Colonic mucosa (tissue), 4 donors: Measurements from ENCODE around the gene AGBL4. TPM values are rescaled to one million over a fixed set of nuclear protein-coding genes. Genes with fewer than 3 reads are reported as not detected.
A peak's percentile ranks its signal among the peaks of the same experiment; 100 is the strongest.

Experiments
- DNase-seq: peaks from one replicate; pipeline ENCODE4 v3.0.0-alpha.2; 2020
- H3K27ac ChIP-seq: fragments of 200-600 bp; one replicate; pipeline ENCODE4 v1.8.0; 2021
- H3K27me3 ChIP-seq: fragments of 200-600 bp; one replicate; pipeline ENCODE4 v1.8.0; 2021
- H3K36me3 ChIP-seq: fragments of 200-600 bp; one replicate; pipeline ENCODE4 v1.8.0; 2021
- H3K4me1 ChIP-seq: fragments of 200-600 bp; one replicate; pipeline ENCODE4 v1.8.0; 2021; ENCODE audit warnings: mild to moderate bottlenecking
- H3K4me3 ChIP-seq: fragments of 200-600 bp; one replicate; pipeline ENCODE4 v1.8.0; 2021
- H3K9ac ChIP-seq, 2 donors: one replicate each; pipeline ENCODE4 v1.7.0; 2013; ENCODE audit warnings: control low read depth in 2 of 2, low read depth in 2 of 2, low read length in 2 of 2
- H3K9me3 ChIP-seq: fragments of 200-600 bp; one replicate; pipeline ENCODE4 v1.8.0; 2021
- CTCF ChIP-seq: fragments of 200-600 bp; IDR thresholded peaks from one replicate; pipeline ENCODE4 v1.8.0; 2022; ENCODE audit warnings: antibody characterized with exemption, mild to moderate bottlenecking
- intact Hi-C: fragments of 100-400 bp; cut with DNase I; formaldehyde crosslinking; loops from one replicate; pipeline ENCODE4 v1.14.1; 2022
- total RNA-seq, 2 donors: library from RNA; stranded (reverse); fragmentation: NEBNext Ultra II Directional in 1 of 2; extraction: Animal tissue kit (Norgen Biotek cat#: 25700) in 1 of 2; gene quantifications; one replicate each; pipeline ENCODE4 v1.2.1, GENCODE V29; 2021
- donor health status: healthy.
- donor health status: DM: no; HTN: no; CAD: no.
- donor health status: DM: no; HTN: no; CAD: no.

AGBL4 gene
- total RNA-seq, 2 donors from 2014 or later: 0.24 to 0.30 TPM

- Histone ChIP-seq H3K4me1 (no peaks in the 10 kb centered on the region), H3K4me3 (no peak overlapping the region), H3K27ac (no peak overlapping the region), H3K9ac (no peak overlapping the region), H3K9me3 (no peaks in the 10 kb centered on the region), H3K36me3 (no peaks in the 10 kb centered on the region), H3K27me3 (no peaks in the 10 kb centered on the region)
- DNase-seq: no peak
- no peak for TF ChIP-seq CTCF
- intact Hi-C loops: no loop called here
Observed at GRCh38 chr1:48710915-48711314, 1312.8 kb downstream of the AGBL4 start.

GRCh38 chr1:48710318-48710717 is 1313.4 kb downstream of the AGBL4 start:
- DNase-seq: no peak
- Histone ChIP-seq H3K4me3 (no peak overlapping the region), H3K36me3 (no peaks in the 10 kb centered on the region), H3K9me3 (no peaks in the 10 kb centered on the region), H3K4me1 (no peaks in the 10 kb centered on the region), H3K27ac (no peak overlapping the region), H3K27me3 (no peaks in the 10 kb centered on the region), H3K9ac (no peak overlapping the region)
- intact Hi-C loops: no loop called here
- no peak for TF ChIP-seq CTCF

- no peak for TF ChIP-seq CTCF
- Histone ChIP-seq H3K27me3 (no peaks in the 10 kb centered on the region), H3K36me3 (no peaks in the 10 kb centered on the region), H3K4me3 (no peak overlapping the region), H3K27ac (no peak overlapping the region), H3K4me1 (no peaks in the 10 kb centered on the region), H3K9me3 (no peaks in the 10 kb centered on the region), H3K9ac (no peak overlapping the region)
- intact Hi-C loops: no loop called here
- no peak for DNase-seq
Observed at GRCh38 chr1:48704736-48705135, 1319.0 kb downstream of the AGBL4 start.

- Histone ChIP-seq H3K4me1 (no peaks in the 10 kb centered on the region), H3K4me3 (no peak overlapping the region), H3K27ac (no peak overlapping the region), H3K9ac (no peak overlapping the region), H3K36me3 (no peaks in the 10 kb centered on the region), H3K9me3 (no peaks in the 10 kb centered on the region), H3K27me3 (no peaks in the 10 kb centered on the region)
- intact Hi-C loops: no loop called here
- no peak for TF ChIP-seq CTCF
- no peak for DNase-seq
Observed at GRCh38 chr1:48701445-48701844, 1322.3 kb downstream of the AGBL4 start.

- Histone ChIP-seq H3K9me3 (no peaks in the 10 kb centered on the region), H3K27ac (no peak overlapping the region), H3K27me3 (no peaks in the 10 kb centered on the region), H3K9ac (no peak overlapping the region), H3K36me3 (no peaks in the 10 kb centered on the region), H3K4me1 (no peaks in the 10 kb centered on the region), H3K4me3 (no peak overlapping the region)
- DNase-seq: peak; percentile 66
- peak; percentile 87 for TF ChIP-seq CTCF
- intact Hi-C loops: loop anchor here (10.0 kb wide), 1 partner anchor 122 kb away; no protein-coding TSS in a partner anchor
Observed at GRCh38 chr1:48697066-48697707, 1326.6 kb downstream of the AGBL4 start.
